ENCODE data around the gene KDM3A.

KDM3A gene

GRCh38 chr2:86441882-86442641 is 891 bp downstream of the KDM3A start:
- no peak for DNase-seq (ENCODE audit: low read depth)
- no peak for TF ChIP-seq CTCF (IDR thresholded peaks at IDR 0.05; ENCODE audit: control insufficient read depth, extremely low read depth, insufficient read depth)
- H3K4me3 ChIP-seq (ENCODE audit: low read depth, low read length): peak overlapping the region; percentile 84

- no peak for TF ChIP-seq CTCF (IDR thresholded peaks at IDR 0.05; ENCODE audit: control insufficient read depth, extremely low read depth, insufficient read depth)
- peak; percentile 85 for DNase-seq (ENCODE audit: low read depth)
Measured at GRCh38 chr2:86442642-86443005, 1.5 kb downstream of the KDM3A start.

GRCh38 chr2:86443631-86444350 is 2.6 kb downstream of the KDM3A start:
- no peak overlapping the region for H3K4me3 ChIP-seq (ENCODE audit: low read depth, low read length)
- TF ChIP-seq CTCF (IDR thresholded peaks at IDR 0.05; ENCODE audit: control insufficient read depth, extremely low read depth, insufficient read depth): no peak
- no peak for DNase-seq (ENCODE audit: low read depth)

More at GRCh38 chr2:86442642-86443005, 1.5 kb downstream of the KDM3A start:
- H3K4me3 ChIP-seq (ENCODE audit: low read depth, low read length): peak overlapping the region; percentile 84

- TF ChIP-seq CTCF (IDR thresholded peaks at IDR 0.05; ENCODE audit: control insufficient read depth, extremely low read depth, insufficient read depth): no peak
- no peak for DNase-seq (ENCODE audit: low read depth)
- H3K4me3 ChIP-seq (ENCODE audit: low read depth, low read length): no peak overlapping the region
Measured at GRCh38 chr2:86445436-86445835, 4.3 kb downstream of the KDM3A start.

- DNase-seq (ENCODE audit: low read depth): no peak
- TF ChIP-seq CTCF (IDR thresholded peaks at IDR 0.05; ENCODE audit: control insufficient read depth, extremely low read depth, insufficient read depth): no peak
- no peak overlapping the region for H3K4me3 ChIP-seq (ENCODE audit: low read depth, low read length)
Measured at GRCh38 chr2:86446060-86446459, 4.9 kb downstream of the KDM3A start.

DNA sequence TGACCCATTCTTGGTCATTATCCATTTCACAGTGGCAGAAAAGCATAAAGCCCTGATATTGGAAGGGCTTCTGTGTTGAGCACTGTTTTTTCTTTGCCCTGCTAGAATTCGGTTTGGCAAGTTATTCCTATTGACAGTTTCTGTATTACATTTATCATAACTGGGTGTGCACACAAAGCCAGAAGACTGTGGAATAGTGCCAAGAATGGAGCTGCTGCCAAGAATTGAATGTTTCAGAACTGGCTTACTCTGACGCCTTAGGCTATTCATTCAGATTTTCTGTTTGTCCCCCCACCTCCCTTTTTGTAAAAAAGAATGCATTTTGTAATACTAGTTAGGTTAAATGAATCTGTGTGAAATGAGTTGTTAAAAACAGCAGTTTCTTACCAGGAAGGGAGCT is 12.7 kb downstream of the KDM3A start:
- DNase-seq (ENCODE audit: low read depth): peak; percentile 74
- H3K4me3 ChIP-seq (ENCODE audit: low read depth, low read length): no peak overlapping the region
- no peak for TF ChIP-seq CTCF (IDR thresholded peaks at IDR 0.05; ENCODE audit: control insufficient read depth, extremely low read depth, insufficient read depth)

Measured in LNCaP clone FGC (cell line).